Measurements from ENCODE around the gene WDR5. TPM values are rescaled to one million over a fixed set of nuclear protein-coding genes. Genes with fewer than 3 reads are reported as not detected.

The WDR5 gene
- total RNA-seq, 2 donors from 2014 or later, result 20.7 to 22.7 TPM

DNA sequence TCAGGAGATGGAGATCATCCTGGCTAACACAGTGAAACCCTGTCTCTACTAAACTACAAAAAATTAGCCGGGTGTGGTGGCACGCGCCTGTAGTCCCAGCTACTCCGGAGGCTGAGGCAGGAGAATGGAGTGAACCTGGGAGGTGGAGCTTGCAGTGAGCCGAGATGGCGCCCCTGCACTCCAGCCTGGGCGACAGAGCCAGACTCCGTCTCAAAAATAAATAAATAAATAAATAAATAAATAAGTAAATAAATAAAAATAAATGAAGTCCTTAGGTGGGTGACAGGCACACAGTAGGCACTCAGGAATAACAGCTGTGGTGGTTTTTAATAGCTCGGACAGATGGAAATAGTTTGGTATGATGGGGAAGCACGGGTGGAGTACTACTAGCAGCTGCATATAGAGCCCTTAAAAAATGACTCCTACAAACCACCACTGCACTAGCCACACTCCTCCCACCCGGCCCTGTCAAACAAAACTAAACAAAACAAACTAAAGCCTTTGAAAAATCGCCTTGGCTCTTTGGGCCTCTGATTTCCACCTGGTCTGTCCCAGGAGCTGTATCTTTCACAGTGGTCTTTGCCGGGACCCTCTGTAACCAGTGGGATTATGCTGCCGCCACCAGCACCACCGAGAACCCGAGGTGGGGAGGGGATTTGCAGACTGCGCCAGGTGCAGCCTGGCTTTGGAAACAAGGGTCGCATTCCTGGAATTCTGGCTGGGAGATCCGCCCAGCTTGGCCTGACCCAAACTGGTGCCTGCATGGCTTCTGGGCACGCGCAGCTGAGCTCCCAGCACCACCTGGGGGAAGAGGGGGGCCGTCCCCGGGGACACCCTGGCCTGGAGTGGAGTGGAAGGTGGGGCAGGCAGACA, 5.1 kb upstream of the WDR5 start:
- no peak for ATAC-seq
- DNase-seq, result peak; percentile 26 to 67
- intact Hi-C loops (cut with DNase I, micrococcal nuclease), result no loop called here

DNA sequence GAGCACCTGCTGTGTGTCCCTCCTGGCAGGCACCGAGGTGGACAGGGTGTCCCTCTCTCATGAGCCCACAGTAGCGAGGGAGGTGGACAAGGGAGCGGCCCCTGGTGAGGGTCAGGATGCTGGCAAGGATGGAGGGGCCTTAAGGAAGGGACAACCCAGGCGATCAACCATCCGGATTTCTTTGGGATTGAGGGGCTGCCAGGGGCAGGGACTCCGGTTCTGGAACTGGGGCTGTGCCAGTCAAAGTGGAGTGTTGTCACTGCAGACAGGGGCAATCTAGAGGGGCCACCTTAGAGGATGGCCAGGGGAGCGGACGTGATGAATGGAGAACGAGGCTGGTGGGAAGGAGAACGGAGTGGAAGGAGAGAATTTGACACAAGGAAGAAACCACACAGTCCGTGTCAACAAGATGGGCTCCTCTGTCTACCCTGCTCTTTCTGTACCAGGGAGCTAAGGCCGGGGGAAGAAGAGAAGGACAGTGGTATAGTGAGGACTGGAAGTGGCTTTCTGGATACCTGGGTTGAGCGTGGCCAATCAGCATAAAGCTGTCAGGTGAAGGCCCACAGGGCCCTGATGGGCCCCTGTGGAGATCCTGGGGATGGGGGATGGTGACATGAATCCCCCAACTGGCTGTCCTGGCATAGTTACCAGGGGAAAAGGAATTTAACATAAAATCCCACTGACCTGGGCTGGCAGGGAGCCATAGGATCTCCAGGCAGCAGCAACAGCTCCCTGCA, 4.2 kb upstream of the WDR5 start:
- intact Hi-C loops (cut with DNase I, micrococcal nuclease), result no loop called here
- DNase-seq, result no peak
- no peak for ATAC-seq

DNA sequence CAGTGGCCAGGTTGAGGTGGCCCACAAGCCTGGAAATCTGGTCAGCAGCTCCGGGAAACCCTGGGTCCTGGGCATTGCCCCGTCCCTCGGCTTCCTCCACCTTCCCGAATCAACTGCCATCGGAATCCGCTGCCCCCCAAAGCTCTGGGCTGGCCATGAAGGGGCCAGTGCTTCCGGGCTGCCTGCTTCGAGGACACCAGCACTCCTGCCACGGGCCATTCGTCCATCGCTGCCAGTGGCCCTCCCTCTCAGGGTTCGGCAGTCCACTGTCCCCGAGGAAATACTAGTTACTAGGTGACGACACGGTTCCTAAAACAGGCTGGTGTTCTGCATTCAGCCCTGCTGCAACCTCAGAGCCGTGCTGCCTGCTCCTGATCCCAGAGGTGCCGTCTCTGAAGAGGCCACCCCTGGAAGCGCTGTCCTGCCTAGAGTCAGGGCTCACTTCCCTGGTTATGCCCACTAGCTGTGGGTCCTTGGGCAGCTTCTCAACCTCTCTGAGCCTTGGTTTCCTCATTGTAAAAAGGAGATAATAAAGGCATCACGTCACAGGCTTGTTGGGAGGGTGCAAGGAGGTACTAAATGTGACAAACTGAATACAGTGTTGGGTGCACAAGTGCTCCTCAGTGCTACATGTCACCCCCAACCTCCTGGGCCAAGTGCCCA, 3.5 kb upstream of the WDR5 start:
- no peak for DNase-seq
- no peak for ATAC-seq

DNA sequence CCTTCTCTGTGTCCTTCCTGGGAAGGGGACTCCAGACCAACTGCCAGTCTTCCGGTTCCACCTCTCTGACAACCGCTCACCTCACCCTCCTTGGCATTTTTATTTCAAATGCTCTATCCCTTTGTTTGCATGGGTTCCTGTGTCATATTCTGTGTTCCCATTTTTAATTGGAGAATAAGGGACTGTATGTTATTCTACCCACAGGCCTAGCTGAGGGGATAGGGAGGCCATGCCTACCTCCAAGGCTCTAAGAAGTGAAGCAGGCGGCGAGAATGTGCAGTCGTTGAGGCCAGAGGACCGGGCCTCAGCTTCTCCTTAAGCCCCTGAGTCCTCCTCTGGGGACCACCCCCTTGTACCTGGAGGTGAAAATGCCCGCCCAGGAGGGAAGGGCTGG, 936 bp upstream of the WDR5 start:
- intact Hi-C loops (cut with DNase I, micrococcal nuclease), result no loop called here
- ATAC-seq, result peak; percentile 30
- DNase-seq, result no peak

More for the DNA sequence above, 3.5 kb upstream of the WDR5 start:
- intact Hi-C loops (cut with DNase I, micrococcal nuclease), result no loop called here

DNA sequence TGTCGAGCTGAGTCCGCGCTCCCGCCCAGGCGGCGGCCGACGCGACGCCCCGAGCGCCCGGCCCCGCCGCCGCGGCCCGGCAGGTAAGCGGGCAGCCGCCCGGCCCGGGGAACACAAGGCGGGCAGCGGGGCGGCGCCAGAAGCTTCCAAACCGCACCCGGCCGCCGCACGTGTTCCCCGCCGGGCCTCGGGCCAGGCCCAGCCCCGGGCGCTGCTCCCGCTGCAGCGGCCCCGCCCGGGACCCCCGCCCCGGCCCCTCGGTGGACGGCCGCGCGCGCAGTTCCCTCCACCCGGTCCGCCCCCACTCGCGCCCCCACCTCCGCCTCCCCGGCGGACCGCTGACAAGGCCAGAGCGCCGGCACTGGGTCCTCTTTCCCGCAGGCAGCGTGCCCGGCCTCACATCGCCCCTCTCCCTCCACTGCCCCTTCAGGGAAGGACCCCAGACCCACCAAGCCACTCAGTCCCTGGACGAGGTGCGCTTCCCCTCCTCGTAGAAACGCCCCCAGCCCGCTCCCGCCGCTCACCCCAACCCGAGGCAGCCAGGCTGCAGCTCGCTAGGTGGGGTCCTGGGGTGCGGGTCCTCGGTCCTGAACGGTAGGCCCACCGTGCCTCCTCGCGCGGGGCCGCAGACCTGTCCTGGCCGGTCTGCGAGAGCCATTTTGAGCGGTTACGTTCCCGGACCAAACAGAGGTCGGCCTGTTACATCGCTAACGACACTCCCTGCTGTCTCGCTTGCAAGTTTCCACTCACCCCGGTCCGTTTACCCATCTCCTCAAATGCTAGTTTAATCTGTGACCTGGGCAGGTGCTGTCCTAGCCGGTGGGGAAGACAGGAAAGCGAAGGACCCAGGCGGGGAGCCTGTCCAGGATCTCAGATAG, 475 bp downstream of the WDR5 start:
- peak; percentile 43 to 46 for DNase-seq
- intact Hi-C loops (cut with DNase I, micrococcal nuclease), result no loop called here
- peak; percentile 9 for ATAC-seq

DNA sequence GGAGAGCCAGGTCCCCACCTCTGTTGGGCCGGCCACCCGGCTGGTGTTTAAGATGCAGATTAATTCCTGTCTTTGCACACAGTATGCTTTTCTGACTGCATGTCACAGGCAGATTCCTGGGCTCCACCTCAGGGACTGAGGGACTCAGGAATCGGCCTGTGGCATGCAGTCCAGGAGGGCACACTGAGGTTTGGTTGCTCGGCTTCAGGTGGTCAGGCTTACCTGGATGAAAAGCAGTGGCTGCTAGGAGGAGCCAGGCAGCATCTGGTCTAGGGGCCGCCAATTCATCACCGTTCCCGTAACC, 1.1 kb downstream of the WDR5 start:
- ATAC-seq, result no peak
- intact Hi-C loops (cut with DNase I, micrococcal nuclease), result no loop called here

DNA sequence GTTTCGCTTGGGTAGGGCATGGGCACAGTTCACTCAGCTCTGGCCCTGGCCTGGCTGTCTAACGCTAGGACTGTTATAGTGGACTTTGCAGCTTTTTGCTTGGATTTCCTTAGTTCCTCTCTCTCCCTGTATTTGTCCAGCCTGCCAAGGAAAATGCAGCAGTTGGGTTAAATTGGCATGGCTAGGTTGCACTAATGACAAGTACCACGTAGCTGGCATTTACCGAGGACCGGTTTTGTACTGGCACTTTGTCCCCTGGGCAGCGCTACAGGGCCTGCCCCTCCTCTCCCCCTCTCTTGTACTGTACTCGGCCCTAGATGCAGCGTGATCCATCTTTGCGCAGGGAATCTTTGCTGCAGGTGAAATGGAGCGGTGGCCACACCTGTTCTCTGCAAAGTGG, 2.4 kb downstream of the WDR5 start:
- intact Hi-C loops (cut with DNase I, micrococcal nuclease), result no loop called here
- peak in 1 of 2 donors; percentile 31 for DNase-seq
- ATAC-seq, result peak; percentile 20

More for the DNA sequence above, 1.1 kb downstream of the WDR5 start:
- no peak for DNase-seq

DNA sequence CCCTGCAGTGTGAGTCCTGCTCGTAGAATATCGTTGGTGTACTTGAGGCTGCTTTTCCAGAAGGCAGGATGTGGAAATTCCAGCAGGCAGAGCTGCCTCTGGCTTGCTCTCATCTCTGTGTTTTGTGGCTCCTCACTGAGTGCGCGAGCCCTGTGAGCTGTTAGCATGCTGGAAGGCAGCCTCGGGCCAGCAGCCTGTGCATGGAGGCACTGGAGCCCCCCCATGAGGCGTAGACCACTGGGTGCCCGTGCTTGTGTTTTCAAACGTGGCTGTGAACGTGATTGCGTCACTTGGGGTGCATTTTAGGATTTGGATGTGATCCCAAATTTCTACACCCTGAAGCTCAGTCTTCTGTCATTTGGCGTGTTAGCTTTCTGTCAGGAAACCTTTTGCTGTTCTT, 3.2 kb downstream of the WDR5 start:
- intact Hi-C loops (cut with DNase I, micrococcal nuclease), result no loop called here
- DNase-seq (no peak), ATAC-seq (no peak)

DNA sequence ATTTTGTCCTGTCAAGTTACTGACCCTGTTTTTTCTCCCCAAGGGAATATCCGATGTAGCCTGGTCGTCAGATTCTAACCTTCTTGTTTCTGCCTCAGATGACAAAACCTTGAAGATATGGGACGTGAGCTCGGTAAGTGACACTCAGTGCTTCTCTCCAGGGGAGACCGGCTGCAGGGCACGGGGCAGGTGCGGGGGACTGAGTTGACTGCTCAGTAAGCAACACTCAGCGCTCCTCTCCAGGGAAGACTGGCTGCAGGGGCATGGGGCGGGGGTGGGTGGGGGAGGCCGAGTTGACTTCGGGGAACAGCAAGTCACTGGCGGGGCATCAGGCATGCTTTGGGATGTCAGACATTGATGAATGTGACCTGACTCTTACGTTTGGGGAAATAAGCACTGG, 6.0 kb downstream of the WDR5 start:
- DNase-seq (no peak), ATAC-seq (no peak)
- intact Hi-C loops (cut with DNase I, micrococcal nuclease), result no loop called here

DNA sequence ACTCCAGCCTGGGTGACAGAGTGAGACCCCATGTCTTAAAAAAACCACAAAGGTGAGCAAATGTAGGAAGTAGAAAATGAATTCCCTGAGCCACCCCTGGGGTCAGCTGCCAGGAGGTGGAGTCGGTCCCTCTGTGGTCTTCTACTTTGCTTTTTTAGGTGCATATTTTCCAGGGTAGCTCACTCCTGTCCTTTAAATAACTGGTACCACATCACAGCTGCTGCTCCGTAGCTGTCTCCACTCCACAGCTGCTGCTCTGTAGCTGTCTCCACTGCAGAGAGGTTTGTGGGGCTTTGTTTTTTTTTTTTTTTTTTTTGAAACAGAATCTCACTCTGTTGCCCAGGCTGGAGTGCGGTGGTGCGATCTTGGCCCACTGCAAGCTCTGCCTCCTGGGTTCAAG, 8.9 kb downstream of the WDR5 start:
- ATAC-seq, result no peak
- intact Hi-C loops (cut with DNase I, micrococcal nuclease), result no loop called here
- no peak for DNase-seq

DNA sequence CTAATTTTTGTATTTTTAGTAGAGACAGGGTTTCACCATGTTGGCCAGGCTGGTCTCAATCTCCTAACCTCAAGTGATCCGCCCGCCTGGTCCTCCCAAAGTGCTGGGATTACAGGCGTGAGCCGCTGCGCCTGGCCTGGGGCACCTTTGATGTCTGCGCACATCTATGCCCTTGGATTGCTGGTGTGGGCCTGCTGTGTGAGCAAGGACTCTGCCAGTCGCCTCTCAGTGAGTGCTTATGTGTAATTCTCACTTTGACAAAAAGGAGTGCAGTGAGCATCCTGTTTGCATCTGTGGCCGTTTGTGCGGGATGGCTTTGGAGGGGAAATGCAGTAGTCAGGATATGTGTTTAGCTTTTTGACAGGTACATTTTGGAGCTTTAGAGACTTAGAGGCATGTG, 9.4 kb downstream of the WDR5 start:
- ATAC-seq, result no peak
- intact Hi-C loops (cut with DNase I, micrococcal nuclease), result no loop called here
- no peak for DNase-seq

DNA sequence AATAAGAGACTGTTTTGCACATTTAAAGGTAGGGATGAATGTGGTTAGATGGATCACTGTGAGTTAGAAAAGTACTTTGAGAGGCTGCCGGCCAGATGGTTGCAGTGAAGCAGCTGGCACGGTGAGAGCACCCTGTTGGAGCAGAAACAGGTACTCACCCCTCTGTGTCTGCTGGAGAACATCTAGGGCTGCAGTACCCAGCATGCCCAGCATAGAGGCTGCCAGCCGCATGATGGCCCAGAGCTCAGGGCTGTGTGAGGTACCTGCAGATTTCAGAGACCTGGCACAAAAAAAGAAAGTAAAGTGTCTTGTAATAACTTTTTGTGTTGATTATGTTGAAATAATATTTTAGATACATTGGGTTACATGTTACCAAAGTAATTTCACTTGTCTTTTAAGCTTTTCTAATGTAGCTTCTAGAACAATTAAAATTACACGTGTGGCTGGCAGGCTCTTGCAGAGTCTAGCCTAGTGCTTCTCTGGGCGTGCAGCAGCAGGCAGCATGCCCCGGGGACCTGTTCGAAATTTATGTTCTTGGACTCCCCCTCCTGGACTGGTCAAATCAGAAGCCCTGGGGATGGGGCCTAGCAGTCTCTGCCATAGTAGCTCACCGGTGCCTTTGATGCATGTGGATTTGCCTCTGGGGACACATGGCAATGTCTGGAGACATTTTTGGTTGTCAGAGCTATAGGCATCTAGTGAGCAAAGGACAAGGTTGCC, 11.1 kb downstream of the WDR5 start:
- no peak for DNase-seq
- intact Hi-C loops (cut with DNase I, micrococcal nuclease), result no loop called here
- no peak for ATAC-seq

DNA sequence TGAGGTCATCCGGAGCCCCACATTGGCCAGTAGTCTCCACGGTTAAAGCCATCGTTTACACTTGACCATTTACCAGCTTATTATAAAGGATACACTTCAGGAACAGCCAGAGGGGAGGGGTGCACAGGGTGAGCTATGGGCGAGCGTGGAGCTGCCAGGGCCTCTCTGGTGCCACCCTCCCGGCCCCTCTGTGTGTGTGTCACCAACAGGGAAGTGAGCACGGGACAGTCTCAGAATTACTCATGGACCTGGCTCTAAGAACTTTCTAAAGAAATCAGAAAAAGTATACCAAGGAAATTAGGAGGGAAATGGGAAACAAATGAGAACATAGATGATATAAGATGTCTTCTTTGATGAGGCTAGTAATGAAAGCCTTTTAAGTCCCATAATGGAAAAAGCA, 13.5 kb downstream of the WDR5 start:
- intact Hi-C loops (cut with DNase I, micrococcal nuclease), result no loop called here
- ATAC-seq, result no peak
- no peak for DNase-seq

DNA sequence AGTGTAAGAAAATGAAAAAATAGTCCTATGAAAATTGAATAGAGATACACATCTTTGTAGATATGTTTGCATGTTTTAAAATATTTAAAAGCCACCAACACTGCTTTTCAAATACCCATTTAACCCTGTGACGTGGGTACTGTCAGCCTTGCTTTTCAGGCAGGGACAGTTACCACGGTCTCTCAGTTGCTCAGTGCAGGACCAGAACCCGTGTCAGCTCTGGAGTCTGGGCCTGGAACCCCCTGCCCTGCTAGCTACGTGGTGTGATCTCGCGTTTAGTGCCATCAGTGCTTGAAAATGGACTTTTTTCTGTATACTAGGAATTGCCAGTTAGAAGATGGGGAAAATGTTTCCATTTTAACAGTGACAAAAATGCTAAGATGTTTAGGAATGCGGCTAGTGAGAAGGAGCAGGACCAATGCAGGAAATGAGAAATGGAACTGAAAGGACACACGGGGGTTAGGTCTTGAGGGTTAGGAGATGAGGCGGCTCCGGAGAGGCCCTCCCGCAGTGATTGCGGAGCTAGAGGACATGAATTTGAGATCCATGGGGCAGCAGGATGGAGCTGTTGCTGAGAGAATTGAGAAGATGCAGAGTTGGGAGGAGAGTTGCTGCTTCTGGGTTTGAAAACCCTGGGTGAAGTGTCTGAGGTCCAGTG, 14.8 kb downstream of the WDR5 start:
- ATAC-seq (no peak), DNase-seq (no peak)
- intact Hi-C loops (cut with DNase I, micrococcal nuclease), result no loop called here

DNA sequence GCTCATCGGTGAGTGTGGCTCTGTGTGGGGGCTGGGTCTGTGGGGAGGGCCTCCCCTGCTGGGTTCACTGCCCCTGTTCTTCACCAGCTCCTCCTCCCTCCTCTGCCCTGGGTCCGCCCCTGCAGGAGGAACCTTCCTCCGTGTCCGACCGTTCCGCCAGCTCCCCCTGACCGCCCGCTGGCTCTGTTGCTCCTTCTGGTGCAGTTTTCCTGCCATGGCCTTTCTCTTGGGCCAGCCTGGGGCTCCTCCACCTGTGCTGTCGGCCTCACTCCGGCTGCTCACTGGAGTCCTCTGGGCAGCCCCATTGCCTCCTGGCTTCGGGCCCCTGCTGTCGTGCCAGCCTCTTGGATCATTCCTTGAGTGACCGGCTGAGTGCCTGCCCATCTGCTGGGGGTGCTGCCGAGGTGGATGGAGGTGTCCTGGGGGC, 16.2 kb downstream of the WDR5 start:
- intact Hi-C loops (cut with DNase I, micrococcal nuclease), result no loop called here
- no peak for DNase-seq
- no peak for ATAC-seq

DNA sequence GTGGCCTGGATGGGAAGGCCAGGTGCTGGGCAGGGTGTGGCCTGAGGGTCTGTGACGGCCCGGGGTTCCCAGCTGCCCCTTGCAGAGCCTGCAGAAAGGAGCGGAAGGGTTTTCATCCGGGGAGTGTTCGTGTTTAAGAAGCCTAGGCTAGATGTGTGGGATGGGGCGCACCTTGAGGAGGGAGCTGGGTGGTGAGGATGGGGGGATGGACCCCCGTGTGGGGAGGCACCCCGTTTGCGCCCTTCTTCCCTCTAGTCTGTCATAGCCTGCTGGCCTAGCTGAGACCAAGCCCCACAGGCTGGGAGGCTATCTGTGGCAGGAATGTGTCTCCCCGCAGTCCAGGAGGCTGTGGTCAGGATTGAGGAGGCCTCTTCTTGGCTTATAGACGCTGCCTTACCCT, 16.6 kb downstream of the WDR5 start:
- intact Hi-C loops (cut with DNase I, micrococcal nuclease), result no loop called here
- ATAC-seq (no peak), DNase-seq (no peak)

DNA sequence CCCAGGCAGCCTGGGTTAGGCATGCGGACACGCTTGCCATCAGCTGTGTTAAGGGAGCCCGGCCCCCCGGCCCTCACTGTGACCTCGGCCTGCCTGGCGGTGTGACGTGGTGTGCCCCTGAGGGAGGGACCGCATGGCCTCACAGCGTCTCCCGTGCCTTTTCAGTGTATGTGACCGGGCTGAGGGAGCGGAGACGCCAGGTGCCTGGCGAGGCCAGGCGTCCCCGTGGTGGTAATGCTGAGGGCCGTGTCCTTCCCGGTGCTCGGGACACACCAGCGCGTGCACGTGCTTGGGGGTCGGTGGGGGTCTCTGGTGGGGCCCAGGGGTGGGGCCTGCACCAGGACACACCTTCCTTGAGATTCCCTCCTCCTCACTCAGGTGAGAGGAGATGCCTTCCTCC, 17.6 kb downstream of the WDR5 start:
- DNase-seq (no peak), ATAC-seq (no peak)
- intact Hi-C loops (cut with DNase I, micrococcal nuclease), result no loop called here

DNA sequence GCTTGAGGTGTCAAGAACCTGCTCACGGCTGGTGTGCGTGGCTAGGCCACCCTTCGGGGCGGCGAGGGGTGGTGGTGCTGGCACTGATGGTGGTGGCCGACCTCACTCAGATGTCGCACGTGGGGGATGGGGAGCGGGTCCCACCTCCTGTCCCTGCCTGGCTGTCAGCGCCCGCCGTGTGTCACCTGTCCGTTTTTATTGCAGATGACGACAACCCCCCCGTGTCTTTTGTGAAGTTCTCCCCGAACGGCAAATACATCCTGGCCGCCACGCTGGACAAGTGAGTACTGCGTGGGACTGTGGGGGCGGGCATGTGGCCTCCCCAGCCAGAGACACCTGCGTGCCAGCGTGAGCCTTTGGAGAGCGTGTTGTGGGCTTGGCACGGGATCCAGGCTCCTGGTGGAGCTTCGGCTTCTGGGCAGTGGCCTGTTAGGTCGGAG, 18.4 kb downstream of the WDR5 start:
- intact Hi-C loops (cut with DNase I, micrococcal nuclease), result no loop called here
- ATAC-seq (no peak), DNase-seq (no peak)
